H9 (cell line): ENCODE results near the gene CCDC150. TPM values are rescaled to one million over a fixed set of nuclear protein-coding genes. Genes with fewer than 3 reads are reported as not detected.

Experiments used
- DNase-seq: peaks from one replicate; pipeline ENCODE4 v3.0.0-alpha.2; 2017
- H2AFZ ChIP-seq: one replicate; pipeline ENCODE4 v1.6.1; 2013; ENCODE audit warnings: mild to moderate bottlenecking, low read length, control low read depth, moderate library complexity
- H2AK5ac ChIP-seq: 2 replicates; pipeline ENCODE4 v1.6.1; 2013; ENCODE audit warnings: low read length, control low read depth, mixed read lengths; ENCODE audit not compliant: insufficient read length
- H2BK120ac ChIP-seq: one replicate; pipeline ENCODE4 v1.6.1; 2013; ENCODE audit warnings: low read depth, mild to moderate bottlenecking, low read length, control low read depth, inconsistent platforms; ENCODE audit not compliant: poor library complexity, severe bottlenecking
- H2BK12ac ChIP-seq: 2 replicates; pipeline ENCODE4 v1.6.1; 2013; ENCODE audit warnings: low read length, control low read depth, mixed read lengths, low read depth; ENCODE audit not compliant: insufficient read length
- H2BK15ac ChIP-seq: 2 replicates; pipeline ENCODE4 v1.6.1; 2013; ENCODE audit warnings: low read depth, low read length, control low read depth
- H2BK20ac ChIP-seq: one replicate; pipeline ENCODE4 v1.6.1; 2013; ENCODE audit warnings: low read depth, mild to moderate bottlenecking, low read length, control low read depth, inconsistent platforms; ENCODE audit not compliant: poor library complexity, severe bottlenecking
- H2BK5ac ChIP-seq: 2 replicates; pipeline ENCODE4 v1.6.1; 2013; ENCODE audit warnings: low read length, control low read depth, mixed read lengths; ENCODE audit not compliant: insufficient read length
- H3K14ac ChIP-seq: 2 replicates; pipeline ENCODE4 v1.6.1; 2013; ENCODE audit warnings: low read length, control low read depth; ENCODE audit not compliant: insufficient read depth
- H3K18ac ChIP-seq: 2 replicates; pipeline ENCODE4 v1.6.1; 2013; ENCODE audit warnings: low read depth, mild to moderate bottlenecking, mixed read lengths, low read length, control low read depth; ENCODE audit not compliant: insufficient read length
- H3K23ac ChIP-seq: 2 replicates; pipeline ENCODE4 v1.6.1; 2013; ENCODE audit warnings: low read length, control low read depth, mixed read lengths, low read depth; ENCODE audit not compliant: insufficient read length
- H3K23me2 ChIP-seq: 2 replicates; pipeline ENCODE4 v1.6.1; 2013; ENCODE audit warnings: low read depth, mild to moderate bottlenecking, mixed read lengths, low read length, control low read depth; ENCODE audit not compliant: insufficient read length, poor library complexity, severe bottlenecking
- H3K27ac ChIP-seq: 2 replicates; pipeline ENCODE4 v1.5.1; 2013; ENCODE audit warnings: low read length, control low read depth, mixed read lengths, low read depth; ENCODE audit not compliant: insufficient read length
- H3K27me3 ChIP-seq: 2 replicates; pipeline ENCODE4 v1.6.1; 2013; ENCODE audit warnings: low read length, control low read depth, inconsistent platforms; ENCODE audit not compliant: insufficient read depth
- H3K4ac ChIP-seq: 2 replicates; pipeline ENCODE4 v1.6.1; 2013; ENCODE audit warnings: low read depth, mild to moderate bottlenecking, control low read depth, inconsistent platforms, low read length, moderate library complexity
- H3K4me1 ChIP-seq: 2 replicates; pipeline ENCODE4 v1.6.1; 2013; ENCODE audit warnings: low read length, control low read depth, inconsistent platforms; ENCODE audit not compliant: insufficient read depth
- H3K4me2 ChIP-seq: 2 replicates; pipeline ENCODE4 v1.6.1; 2013; ENCODE audit warnings: low read length, control low read depth, mixed read lengths; ENCODE audit not compliant: insufficient read length, insufficient read depth
- H3K56ac ChIP-seq: 2 replicates; pipeline ENCODE4 v1.6.1; 2013; ENCODE audit warnings: low read depth, mild to moderate bottlenecking, mixed read lengths, low read length, control low read depth; ENCODE audit not compliant: insufficient read length
- H3K79me1 ChIP-seq: 2 replicates; pipeline ENCODE4 v1.6.1; 2013; ENCODE audit warnings: low read depth, mild to moderate bottlenecking, moderate library complexity, low read length, control low read depth, inconsistent platforms; ENCODE audit not compliant: insufficient read depth, poor library complexity, severe bottlenecking
- H3K79me2 ChIP-seq: 2 replicates; pipeline ENCODE4 v1.6.1; 2013; ENCODE audit warnings: low read length, control low read depth, inconsistent platforms; ENCODE audit not compliant: insufficient read depth
- H3K9ac ChIP-seq: 2 replicates; pipeline ENCODE4 v1.6.1; 2013; ENCODE audit warnings: low read length, control low read depth, mixed read lengths; ENCODE audit not compliant: insufficient read length; ENCODE audit errors: extremely low read depth
- H3K9me3 ChIP-seq: one replicate; pipeline ENCODE4 v1.6.1; 2013; ENCODE audit warnings: low read depth, low read length, inconsistent platforms; ENCODE audit not compliant: control insufficient read depth
- H3T11ph ChIP-seq: one replicate; pipeline ENCODE4 v1.6.1; 2013; ENCODE audit warnings: mild to moderate bottlenecking, low read length, control low read depth, inconsistent platforms
- H4K20me1 ChIP-seq: one replicate; pipeline ENCODE4 v1.6.1; 2013; ENCODE audit not compliant: control insufficient read depth, insufficient read length, insufficient read depth
- H4K5ac ChIP-seq: 2 replicates; pipeline ENCODE4 v1.6.1; 2013; ENCODE audit warnings: low read depth, mild to moderate bottlenecking, mixed read lengths, low read length, control low read depth; ENCODE audit not compliant: insufficient read length
- H4K8ac ChIP-seq: replicated peaks from 2 replicates; pipeline ENCODE4 v1.6.1; 2013; ENCODE audit warnings: low read length, control low read depth, mixed read lengths, low read depth; ENCODE audit not compliant: insufficient read length
- H4K91ac ChIP-seq: 2 replicates; pipeline ENCODE4 v1.6.1; 2013; ENCODE audit warnings: low read depth, mild to moderate bottlenecking, moderate library complexity, mixed read lengths, low read length, control low read depth; ENCODE audit not compliant: insufficient read length
- H3K27ac Mint-ChIP-seq, 3 experiments: 2 replicates in 2 of 3; 3 replicates in 1 of 3; pipeline ENCODE4 v1.8.0; 2020 to 2021; ENCODE audit warnings: mixed read lengths in 3 of 3, mild to moderate bottlenecking in 1 of 3, moderate library complexity in 1 of 3
- H3K27me3 Mint-ChIP-seq: 2 replicates; pipeline ENCODE4 v1.8.0; 2021; ENCODE audit warnings: low read depth, mild to moderate bottlenecking, moderate library complexity, mixed read lengths
- H3K36me3 Mint-ChIP-seq, 3 experiments: 2 replicates in 2 of 3; 3 replicates in 1 of 3; pipeline ENCODE4 v1.8.0; 2020 to 2021; ENCODE audit warnings: low read depth in 3 of 3, mixed read lengths in 3 of 3; ENCODE audit not compliant: insufficient read depth in 1 of 3
- H3K4me1 Mint-ChIP-seq, 2 experiments: 2 replicates each; pipeline ENCODE4 v1.8.0; 2020; ENCODE audit warnings: mixed read lengths in 2 of 2
- H3K4me3 Mint-ChIP-seq, 2 experiments: 2 replicates in 1 of 2; 3 replicates in 1 of 2; pipeline ENCODE4 v1.8.0; 2020 to 2021; ENCODE audit warnings: mild to moderate bottlenecking in 2 of 2, mixed read lengths in 2 of 2, moderate library complexity in 1 of 2
- H3K9me3 Mint-ChIP-seq, 2 experiments: 2 replicates in 1 of 2; 3 replicates in 1 of 2; pipeline ENCODE4 v1.8.0; 2020; ENCODE audit warnings: mild to moderate bottlenecking in 2 of 2, mixed read lengths in 2 of 2, moderate library complexity in 1 of 2
- CTCF ChIP-seq: fragments of 200-600 bp; sonication (generic); conservative IDR thresholded peaks from 3 replicates; pipeline ENCODE4 v1.8.0; 2021; ENCODE audit warnings: antibody characterized with exemption, mild to moderate bottlenecking
- WGBS: extraction: QIAGEN DNeasy Blood & Tissue Kit; methylation state at CpG from one replicate; pipeline ENCODE4 v1.1.7; 2013; ENCODE audit warnings: missing lambda C conversion rate, low lambda C conversion rate, mixed read lengths; ENCODE audit not compliant: insufficient read length; ENCODE audit errors: extremely low coverage; 5-methylcytosine and 5-hydroxymethylcytosine counted together
- total RNA-seq: library from RNA; stranded (reverse); gene quantifications from 2 replicates; pipeline ENCODE4 v1.2.1, GENCODE V29; 2021

Gene CCDC150
- total RNA-seq, 1 experiment from 2014 or later, result 26.2 TPM

- TF ChIP-seq CTCF, result no peak
- no CpG with 5 or more reads among the region's 4 CpGs for WGBS
- no peak overlapping the region for H3K14ac ChIP-seq
- H4K8ac ChIP-seq, result no peak overlapping the region
- no peak overlapping the region for H3K56ac ChIP-seq
- H3K27ac ChIP-seq, result no peak overlapping the region
- Mint-ChIP-seq H3K9me3 (peaks cover 62 to 68% of the 10 kb centered on the region in 2 experiments), H3K4me1 (peaks cover 0 to 9% of the 10 kb centered on the region in 2 experiments; a peak in 2 of 4 replicates), H3K27ac (no peak overlapping the region), H3K36me3 (peaks cover 71 to 74% (median 72%) of the 10 kb centered on the region in 3 experiments), H3K27me3 (no peaks in the 10 kb centered on the region), H3K4me3 (peak overlapping the region in 1 of 2 experiments; percentile 43; a peak in 1 of 5 replicates)
- H3K27me3 ChIP-seq, result no peaks in the 10 kb centered on the region
- H4K20me1 ChIP-seq, result no peaks in the 10 kb centered on the region
- no peaks in the 10 kb centered on the region for H3K4me1 ChIP-seq
- H2BK20ac ChIP-seq, result no peak overlapping the region
- no peak overlapping the region for H3K4me2 ChIP-seq
- no peak overlapping the region for H4K5ac ChIP-seq
- no peak overlapping the region for H3T11ph ChIP-seq
- H3K18ac ChIP-seq, result no peak overlapping the region
- H2BK120ac ChIP-seq, result no peak overlapping the region
- H2BK15ac ChIP-seq, result no peak overlapping the region
- no peak overlapping the region for H3K4ac ChIP-seq
- H2BK5ac ChIP-seq, result no peak overlapping the region
- peaks cover 38% of the 10 kb centered on the region for H3K9me3 ChIP-seq
- no peak overlapping the region for H2BK12ac ChIP-seq
- no peak overlapping the region for H2AFZ ChIP-seq
- peaks cover 14% of the 10 kb centered on the region for H3K79me1 ChIP-seq
- no peak for DNase-seq
- no peak overlapping the region for H2AK5ac ChIP-seq
- no peak overlapping the region for H3K9ac ChIP-seq
- H3K79me2 ChIP-seq, result peaks cover 20% of the 10 kb centered on the region
- no peaks in the 10 kb centered on the region for H3K23me2 ChIP-seq
- H4K91ac ChIP-seq, result no peak overlapping the region
- H3K23ac ChIP-seq, result no peak overlapping the region
Observed at GRCh38 chr2:196651387-196652094, 12.0 kb downstream of the CCDC150 start.
